Testis (tissue), 2 donors: Measurements from ENCODE around the gene ADCY2.

ENCODE experiments used
- CTCF ChIP-seq, 3 experiments: fragments of 450-650 bp in 2 of 3; fragments of 200-600 bp in 1 of 3; sonication (generic) in 1 of 3; IDR thresholded peaks; one replicate each; pipeline ENCODE4 v1.5.1; 2016 to 2019; ENCODE audit warnings: antibody characterized with exemption in 3 of 3, mild to moderate bottlenecking in 2 of 3, moderate library complexity in 1 of 3
- POLR2A ChIP-seq: fragments of 450-650 bp; IDR thresholded peaks from one replicate; pipeline ENCODE4 v1.6.1; 2017; ENCODE audit warnings: antibody characterized with exemption, mild to moderate bottlenecking, moderate library complexity

GRCh38 chr5:7753596-7753995 is 357.7 kb downstream of the ADCY2 start:
- TF ChIP-seq CTCF (IDR thresholded peaks at IDR 0.05): no peak
- TF ChIP-seq POLR2A: no peak
